Ishikawa (cell line): ENCODE measurements around the gene MEF2C.

Experiments
- CREB1 ChIP-seq: IDR thresholded peaks from 2 replicates; pipeline ENCODE4 v1.6.1; 2012; ENCODE audit warnings: low read depth
- EGR1 ChIP-seq: IDR thresholded peaks from 2 replicates; pipeline ENCODE4 v1.6.1; 2012
- EP300 ChIP-seq: IDR thresholded peaks from 2 replicates; pipeline ENCODE4 v1.6.1; 2012; ENCODE audit warnings: borderline replicate concordance
- RAD21 ChIP-seq: IDR thresholded peaks from 2 replicates; pipeline ENCODE4 v1.6.1; 2012; ENCODE audit warnings: low read depth
- TCF12 ChIP-seq: IDR thresholded peaks from 2 replicates; pipeline ENCODE4 v1.6.1; 2012; ENCODE audit warnings: low read depth
- TEAD4 ChIP-seq: IDR thresholded peaks from 2 replicates; pipeline ENCODE4 v1.6.1; 2012
- YY1 ChIP-seq: IDR thresholded peaks from 2 replicates; pipeline ENCODE4 v1.6.1; 2012; ENCODE audit warnings: low read depth
- ZBTB7A ChIP-seq: IDR thresholded peaks from 2 replicates; pipeline ENCODE4 v1.6.1; 2012; ENCODE audit warnings: low read depth
- TF ChIP-seq, protein P1 (sequence below): IDR thresholded peaks from 2 replicates; pipeline ENCODE4 v1.6.1; 2012

DNA sequence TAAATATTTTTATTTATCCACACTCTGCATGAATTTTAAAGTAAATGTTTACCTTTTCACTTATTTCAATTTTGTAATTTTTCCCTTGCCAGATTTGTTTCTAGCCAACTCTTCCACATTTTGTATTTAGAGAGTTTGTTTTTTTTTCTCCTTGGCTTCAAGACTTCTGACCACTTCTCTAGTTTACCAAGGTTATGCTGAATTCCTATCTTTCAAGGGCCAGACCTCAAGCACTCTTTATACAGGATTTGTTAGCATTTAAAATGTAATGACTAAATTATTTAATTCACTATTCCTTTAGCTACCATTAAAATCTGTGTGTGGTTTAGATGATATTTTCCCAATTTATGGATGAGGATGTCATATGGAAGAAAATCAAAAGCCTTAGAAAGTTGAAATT lies 42.5 kb downstream of the MEF2C start:
- TF ChIP-seq, protein P1, sequence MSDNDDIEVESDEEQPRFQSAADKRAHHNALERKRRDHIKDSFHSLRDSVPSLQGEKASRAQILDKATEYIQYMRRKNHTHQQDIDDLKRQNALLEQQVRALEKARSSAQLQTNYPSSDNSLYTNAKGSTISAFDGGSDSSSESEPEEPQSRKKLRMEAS = no peak
- TF ChIP-seq ZBTB7A = no peak
- no peak for TF ChIP-seq YY1
- no peak for TF ChIP-seq EP300
- TF ChIP-seq TCF12 = no peak
- no peak for TF ChIP-seq CREB1
- TF ChIP-seq TEAD4 = no peak
- no peak for TF ChIP-seq RAD21
- TF ChIP-seq EGR1 = no peak
